Fibroblast of pulmonary artery (primary cell): ENCODE measurements around the gene CLCN2.

Source experiments
- DNase-seq: peaks from one replicate; pipeline ENCODE4 v3.0.0-alpha.2; 2010; ENCODE audit warnings: low read depth
- H3K4me3 ChIP-seq: replicated peaks from 2 replicates; pipeline ENCODE4 v1.5.1; 2011; ENCODE audit warnings: low read depth, mild to moderate bottlenecking, control low read depth, low read length, moderate library complexity
- CTCF ChIP-seq: IDR thresholded peaks from 2 replicates; pipeline ENCODE4 v1.5.1; 2011; ENCODE audit warnings: mild to moderate bottlenecking, control low read depth, low read length, inconsistent platforms; ENCODE audit errors: missing control alignments

Gene CLCN2

GRCh38 chr3:184368116-184368515 lies 6.7 kb upstream of the CLCN2 start:
- no peak overlapping the region for H3K4me3 ChIP-seq
- no peak for TF ChIP-seq CTCF
- DNase-seq: no peak

- no peak overlapping the region for H3K4me3 ChIP-seq
- peak; percentile 23 for DNase-seq
- TF ChIP-seq CTCF: no peak
Measured at GRCh38 chr3:184366619-184367289, 5.3 kb upstream of the CLCN2 start.

GRCh38 chr3:184362668-184363546 lies 1.5 kb upstream of the CLCN2 start:
- peak; percentile 98 for DNase-seq
- TF ChIP-seq CTCF: peak; percentile 63
- H3K4me3 ChIP-seq: peak overlapping the region; percentile 77

GRCh38 chr3:184361932-184362667 lies 695 bp upstream of the CLCN2 start:
- H3K4me3 ChIP-seq: peak overlapping the region; percentile 77
- DNase-seq: no peak
- no peak for TF ChIP-seq CTCF

GRCh38 chr3:184360929-184361531 lies 375 bp downstream of the CLCN2 start:
- TF ChIP-seq CTCF: no peak
- peak overlapping the region; percentile 77 for H3K4me3 ChIP-seq
- no peak for DNase-seq

GRCh38 chr3:184360070-184360928 lies 1.1 kb downstream of the CLCN2 start:
- H3K4me3 ChIP-seq: peak overlapping the region; percentile 77
- no peak for TF ChIP-seq CTCF
- no peak for DNase-seq
